ENCODE data around the gene FBXO2. TPM values are rescaled to one million over a fixed set of nuclear protein-coding genes. Genes with fewer than 3 reads are reported as not detected.
A peak's percentile ranks its signal among the peaks of the same experiment; 100 is the strongest.

The FBXO2 gene
- total RNA-seq, 1 experiment from 2014 or later: not detected

- Histone ChIP-seq H3K27me3 (replicated peaks; ENCODE audit: insufficient read depth, low read depth, low read length, poor library complexity) (no peaks in the 10 kb centered on the region), H3K4me1 (ENCODE audit: insufficient read depth, low read length, poor library complexity, severe bottlenecking) (peaks cover 22% of the 10 kb centered on the region), H3K27ac (ENCODE audit: low read depth, low read length, poor library complexity, severe bottlenecking) (no peak overlapping the region), H3K4me3 (ENCODE audit: low read depth, low read length, poor library complexity, severe bottlenecking) (no peak overlapping the region), H3K36me3 (ENCODE audit: insufficient read depth, low read length, poor library complexity, severe bottlenecking) (peaks cover 36% of the 10 kb centered on the region), H3K9me3 (ENCODE audit: low read depth, low read length, poor library complexity, severe bottlenecking) (no peaks in the 10 kb centered on the region)
- intact Hi-C loops (cut with micrococcal nuclease; ENCODE audit: unreplicated experiment): no loop called here
- DNase-seq (ENCODE audit: low spot score): no peak
- TF ChIP-seq EZH2 (IDR thresholded peaks at IDR 0.05; ENCODE audit: borderline replicate concordance, low read depth, low read length, poor library complexity, severe bottlenecking): no peak
- no peak for TF ChIP-seq CTCF (conservative IDR thresholded peaks at IDR 0.05; ENCODE audit: low read depth, low read length)
- POLR2A ChIA-PET (ENCODE audit: low non-redundant PET): no interaction called here
- CTCF ChIA-PET: no interaction called here
- BruUV-seq (replicated peaks): TSS peak; percentile 38
These were observed 24.2 kb upstream of the FBXO2 start for GRCh38 chr1:11678442-11678841.

GRCh38 chr1:11676386-11677103 is 22.3 kb upstream of the FBXO2 start:
- Histone ChIP-seq H3K27me3 (replicated peaks; ENCODE audit: insufficient read depth, low read depth, low read length, poor library complexity) (no peaks in the 10 kb centered on the region), H3K9me3 (ENCODE audit: low read depth, low read length, poor library complexity, severe bottlenecking) (no peaks in the 10 kb centered on the region), H3K4me3 (ENCODE audit: low read depth, low read length, poor library complexity, severe bottlenecking) (no peak overlapping the region), H3K36me3 (ENCODE audit: insufficient read depth, low read length, poor library complexity, severe bottlenecking) (peaks cover 41% of the 10 kb centered on the region), H3K4me1 (ENCODE audit: insufficient read depth, low read length, poor library complexity, severe bottlenecking) (peaks cover 3% of the 10 kb centered on the region), H3K27ac (ENCODE audit: low read depth, low read length, poor library complexity, severe bottlenecking) (no peak overlapping the region)
- ChIA-PET POLR2A (ENCODE audit: low non-redundant PET) (interaction anchor here (0.6 kb wide), 1 partner anchor 437 kb away, joined by 5 read pairs; no protein-coding TSS in a partner anchor), CTCF (interaction anchor here (1.1 kb wide), 1 partner anchor 35 kb away, joined by 3 read pairs; no protein-coding TSS in a partner anchor)
- intact Hi-C loops (cut with micrococcal nuclease; ENCODE audit: unreplicated experiment): no loop called here
- no TSS peak for BruUV-seq (replicated peaks)
- DNase-seq (ENCODE audit: low spot score): no peak
- TF ChIP-seq EZH2 (IDR thresholded peaks at IDR 0.05; ENCODE audit: borderline replicate concordance, low read depth, low read length, poor library complexity, severe bottlenecking) (no peak), CTCF (conservative IDR thresholded peaks at IDR 0.05; ENCODE audit: low read depth, low read length) (0 out of 2 replicates have a peak, but pooled peaks have one; percentile 33)

GRCh38 chr1:11675325-11675724 is 21.1 kb upstream of the FBXO2 start:
- BruUV-seq (replicated peaks): no TSS peak
- Histone ChIP-seq H3K27ac (ENCODE audit: low read depth, low read length, poor library complexity, severe bottlenecking) (no peak overlapping the region), H3K36me3 (ENCODE audit: insufficient read depth, low read length, poor library complexity, severe bottlenecking) (peaks cover 43% of the 10 kb centered on the region), H3K27me3 (replicated peaks; ENCODE audit: insufficient read depth, low read depth, low read length, poor library complexity) (no peaks in the 10 kb centered on the region), H3K4me1 (ENCODE audit: insufficient read depth, low read length, poor library complexity, severe bottlenecking) (no peaks in the 10 kb centered on the region), H3K4me3 (ENCODE audit: low read depth, low read length, poor library complexity, severe bottlenecking) (no peak overlapping the region), H3K9me3 (ENCODE audit: low read depth, low read length, poor library complexity, severe bottlenecking) (no peaks in the 10 kb centered on the region)
- no peak for DNase-seq (ENCODE audit: low spot score)
- POLR2A ChIA-PET (ENCODE audit: low non-redundant PET): interaction anchor here (0.6 kb wide), 1 partner anchor 11 kb away, joined by 4 read pairs; the partner anchor contains the start of gene FBXO6
- TF ChIP-seq CTCF (conservative IDR thresholded peaks at IDR 0.05; ENCODE audit: low read depth, low read length) (no peak), EZH2 (IDR thresholded peaks at IDR 0.05; ENCODE audit: borderline replicate concordance, low read depth, low read length, poor library complexity, severe bottlenecking) (no peak)
- CTCF ChIA-PET: interaction anchor here (1.0 kb wide), 1 partner anchor 36 kb away, joined by 3 read pairs; no protein-coding TSS in a partner anchor
- intact Hi-C loops (cut with micrococcal nuclease; ENCODE audit: unreplicated experiment): no loop called here
